ENCODE data around the gene PLAC1. TPM values are rescaled to one million over a fixed set of nuclear protein-coding genes. Genes with fewer than 3 reads are reported as not detected.

The PLAC1 gene
- total RNA-seq, 2 experiments from 2014 or later = not detected

DNA sequence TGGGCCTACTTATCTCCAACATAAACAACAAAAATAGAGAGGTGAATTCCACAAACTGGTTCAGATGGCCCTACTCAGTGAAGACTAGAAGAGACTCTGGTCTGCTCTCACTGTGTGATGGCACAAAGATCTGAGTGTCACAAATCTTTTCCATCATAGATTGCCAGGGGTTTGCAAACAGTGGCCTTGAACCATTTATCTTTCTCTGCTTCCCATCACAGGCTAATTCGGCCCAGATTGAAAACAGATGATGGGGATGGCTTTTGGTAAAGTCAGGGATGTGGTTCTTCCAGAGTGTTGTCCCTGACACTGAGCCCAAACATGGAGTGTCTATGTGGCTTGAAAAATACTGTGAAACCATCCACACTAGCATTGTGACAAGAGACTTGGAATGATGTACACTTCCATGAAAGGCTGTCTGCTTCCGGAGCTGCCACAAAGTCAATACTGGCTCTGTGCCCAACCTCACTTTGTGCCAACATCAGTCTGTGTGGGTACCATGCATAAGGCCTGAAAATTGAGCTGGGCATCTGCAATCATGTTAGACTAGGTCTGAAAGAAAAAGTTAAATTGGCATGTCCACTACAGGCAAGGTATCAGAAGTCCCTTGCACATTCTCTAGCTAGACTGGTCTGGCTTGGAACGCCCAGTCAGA is 25.2 kb upstream of the PLAC1 start:
- POLR2A ChIA-PET = no interaction called here
- no peaks in the 10 kb centered on the region for H3K9me3 Mint-ChIP-seq (ENCODE audit: insufficient read depth)
- H3K27ac Mint-ChIP-seq = no peak overlapping the region
- no peaks in the 10 kb centered on the region for H3K4me1 Mint-ChIP-seq (ENCODE audit: low read depth)
- no peak overlapping the region for H3K4me3 Mint-ChIP-seq
- H3K36me3 Mint-ChIP-seq (ENCODE audit: low read depth) = no peaks in the 10 kb centered on the region
- DNase-seq (no peak), ATAC-seq (no peak)
- CTCF ChIA-PET = no interaction called here
- H3K27me3 Mint-ChIP-seq (ENCODE audit: low read depth) = no peaks in the 10 kb centered on the region

DNA sequence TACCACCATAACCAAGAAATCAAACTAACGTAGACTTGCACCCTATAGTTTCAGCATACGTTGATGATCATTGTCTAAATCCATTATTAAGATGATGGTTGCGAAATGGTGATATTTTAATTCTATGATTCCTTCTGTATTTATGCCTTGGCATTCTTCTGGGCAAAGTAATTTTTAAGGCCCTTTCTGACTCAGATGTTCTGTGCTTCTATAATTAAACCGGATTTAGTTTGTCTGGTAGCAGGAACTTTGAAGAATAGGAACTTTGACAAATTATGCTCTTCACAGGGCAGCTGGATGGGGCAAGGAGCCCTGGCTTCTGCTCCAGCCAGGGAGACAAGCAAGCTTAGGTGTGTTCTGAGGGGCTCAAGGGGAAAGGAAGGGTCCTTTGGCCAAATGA is 23.8 kb upstream of the PLAC1 start:
- CTCF ChIA-PET = no interaction called here
- no peaks in the 10 kb centered on the region for H3K9me3 Mint-ChIP-seq (ENCODE audit: insufficient read depth)
- H3K4me3 Mint-ChIP-seq = no peak overlapping the region
- H3K27me3 Mint-ChIP-seq (ENCODE audit: low read depth) = no peaks in the 10 kb centered on the region
- POLR2A ChIA-PET = no interaction called here
- no peak for ATAC-seq
- no peaks in the 10 kb centered on the region for H3K36me3 Mint-ChIP-seq (ENCODE audit: low read depth)
- H3K4me1 Mint-ChIP-seq (ENCODE audit: low read depth) = no peaks in the 10 kb centered on the region
- no peak overlapping the region for H3K27ac Mint-ChIP-seq
- DNase-seq = no peak

DNA sequence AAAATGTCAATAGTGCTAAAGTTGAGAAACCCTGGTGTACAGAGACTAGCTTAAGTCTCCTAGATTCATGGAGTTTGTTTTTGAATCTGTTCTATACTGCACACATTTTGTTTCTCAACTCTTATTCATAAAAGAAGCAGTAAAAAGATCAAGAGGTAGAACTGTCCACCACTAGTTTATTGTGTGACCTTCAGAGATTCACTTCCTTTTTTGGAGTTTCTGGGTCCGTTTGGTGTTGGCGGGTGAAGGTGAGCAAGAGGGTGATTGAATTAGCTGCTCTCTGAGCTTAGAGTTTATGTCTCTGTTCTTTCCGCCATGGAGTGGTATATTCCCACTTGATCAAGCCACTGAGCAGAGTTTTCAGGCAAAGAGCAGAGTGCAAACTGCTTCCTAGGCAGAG is 21.4 kb upstream of the PLAC1 start:
- CTCF ChIA-PET = no interaction called here
- Mint-ChIP-seq H3K9me3 (ENCODE audit: insufficient read depth) (no peaks in the 10 kb centered on the region), H3K36me3 (ENCODE audit: low read depth) (no peaks in the 10 kb centered on the region), H3K27me3 (ENCODE audit: low read depth) (no peaks in the 10 kb centered on the region), H3K4me3 (no peak overlapping the region), H3K27ac (no peak overlapping the region), H3K4me1 (ENCODE audit: low read depth) (no peaks in the 10 kb centered on the region)
- no peak for ATAC-seq
- POLR2A ChIA-PET = no interaction called here
- DNase-seq = no peak

DNA sequence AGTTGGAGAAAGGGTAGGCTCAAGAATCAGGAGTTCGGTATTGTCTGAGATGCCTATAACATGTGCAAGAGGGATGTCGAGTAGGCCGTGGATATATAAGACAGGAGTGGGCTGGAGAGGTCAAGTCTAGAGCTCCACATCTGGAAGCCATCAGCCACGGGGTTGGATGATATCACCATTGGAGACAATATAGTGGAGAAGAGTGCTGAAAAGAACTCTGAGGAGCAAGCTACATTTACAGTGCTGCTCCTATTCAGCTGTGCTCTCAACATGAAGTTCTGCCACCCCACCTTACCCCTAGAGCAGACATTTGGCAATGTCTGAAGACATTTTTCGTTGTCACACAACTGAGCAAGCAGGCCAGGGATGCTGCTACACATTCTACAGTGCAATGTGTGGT is 20.9 kb upstream of the PLAC1 start:
- Mint-ChIP-seq H3K4me1 (ENCODE audit: low read depth) (no peaks in the 10 kb centered on the region), H3K27me3 (ENCODE audit: low read depth) (no peaks in the 10 kb centered on the region), H3K9me3 (ENCODE audit: insufficient read depth) (no peaks in the 10 kb centered on the region), H3K4me3 (no peak overlapping the region), H3K36me3 (ENCODE audit: low read depth) (no peaks in the 10 kb centered on the region), H3K27ac (no peak overlapping the region)
- no peak for ATAC-seq
- CTCF ChIA-PET = no interaction called here
- POLR2A ChIA-PET = no interaction called here
- DNase-seq = no peak

DNA sequence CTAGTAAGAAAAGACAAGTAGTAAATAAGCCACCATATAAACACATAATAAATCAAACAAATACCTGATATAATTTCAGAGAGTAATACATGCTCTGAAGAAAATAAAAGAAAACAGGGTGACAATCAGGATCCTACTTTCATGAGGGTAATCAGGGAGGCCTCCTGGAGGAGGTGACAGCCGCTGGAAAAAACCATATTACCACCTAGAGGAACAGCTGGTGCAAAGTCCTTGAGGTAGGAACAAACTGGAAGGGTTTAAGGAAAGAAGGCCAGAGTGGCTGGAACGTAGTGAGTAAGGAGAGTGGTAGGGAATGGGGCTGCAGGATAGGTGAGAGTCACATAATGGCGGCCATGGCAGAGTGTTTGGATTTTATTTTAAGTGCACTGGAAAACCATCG is 19.1 kb upstream of the PLAC1 start:
- ChIA-PET CTCF (no interaction called here), POLR2A (no interaction called here)
- H3K36me3 Mint-ChIP-seq (ENCODE audit: low read depth) = no peaks in the 10 kb centered on the region
- H3K4me1 Mint-ChIP-seq (ENCODE audit: low read depth) = no peaks in the 10 kb centered on the region
- no peak for DNase-seq
- no peak for ATAC-seq
- no peak overlapping the region for H3K27ac Mint-ChIP-seq
- no peaks in the 10 kb centered on the region for H3K27me3 Mint-ChIP-seq (ENCODE audit: low read depth)
- no peak overlapping the region for H3K4me3 Mint-ChIP-seq
- H3K9me3 Mint-ChIP-seq (ENCODE audit: insufficient read depth) = no peaks in the 10 kb centered on the region

DNA sequence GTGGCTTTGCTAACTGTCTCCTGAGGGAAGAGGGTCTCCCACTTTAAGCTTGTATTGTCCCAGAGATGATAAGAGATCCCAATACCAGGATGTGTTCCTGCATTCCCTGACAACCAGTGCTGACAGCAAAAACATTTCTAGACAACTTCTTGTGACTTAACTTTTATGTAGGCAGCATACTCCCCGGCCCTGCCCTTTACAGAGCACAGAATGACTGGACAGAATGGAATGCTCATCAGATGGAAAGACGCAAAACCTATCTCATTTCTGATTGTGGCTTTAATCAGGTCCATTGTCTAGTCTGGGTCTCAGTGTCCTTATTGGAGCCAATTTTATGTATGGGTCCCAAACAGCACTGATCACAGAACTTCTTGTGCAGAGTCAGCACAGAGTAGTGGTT is 18.2 kb upstream of the PLAC1 start:
- no peaks in the 10 kb centered on the region for H3K9me3 Mint-ChIP-seq (ENCODE audit: insufficient read depth)
- ATAC-seq (no peak), DNase-seq (no peak)
- POLR2A ChIA-PET = no interaction called here
- no peaks in the 10 kb centered on the region for H3K27me3 Mint-ChIP-seq (ENCODE audit: low read depth)
- no peaks in the 10 kb centered on the region for H3K4me1 Mint-ChIP-seq (ENCODE audit: low read depth)
- no peak overlapping the region for H3K4me3 Mint-ChIP-seq
- no peak overlapping the region for H3K27ac Mint-ChIP-seq
- CTCF ChIA-PET = no interaction called here
- H3K36me3 Mint-ChIP-seq (ENCODE audit: low read depth) = no peaks in the 10 kb centered on the region

DNA sequence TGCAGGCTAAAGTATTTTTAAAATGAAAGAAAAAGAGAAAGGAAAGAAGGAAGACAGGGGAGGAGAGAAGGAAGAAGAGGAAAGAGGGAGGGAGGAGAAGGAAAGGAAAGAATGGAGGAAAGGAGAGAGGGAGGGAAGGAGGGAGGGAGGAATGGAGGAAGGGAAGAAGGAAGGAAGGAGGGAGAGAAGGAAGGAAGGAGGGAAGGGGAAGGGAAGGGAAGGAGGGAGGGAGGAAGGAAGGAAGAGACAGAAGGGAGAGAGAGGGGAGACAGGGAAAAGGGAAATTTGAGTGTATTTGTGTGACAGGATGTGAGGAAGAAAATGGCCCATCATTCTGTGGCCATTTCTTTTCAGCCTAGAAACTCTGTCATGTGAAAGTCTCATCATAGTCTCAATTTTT is 14.9 kb upstream of the PLAC1 start:
- Mint-ChIP-seq H3K27me3 (ENCODE audit: low read depth) (no peaks in the 10 kb centered on the region), H3K4me3 (no peak overlapping the region), H3K9me3 (ENCODE audit: insufficient read depth) (no peaks in the 10 kb centered on the region), H3K27ac (no peak overlapping the region), H3K36me3 (ENCODE audit: low read depth) (no peaks in the 10 kb centered on the region), H3K4me1 (ENCODE audit: low read depth) (no peaks in the 10 kb centered on the region)
- ATAC-seq = no peak
- CTCF ChIA-PET = no interaction called here
- POLR2A ChIA-PET = no interaction called here
- DNase-seq = no peak

DNA sequence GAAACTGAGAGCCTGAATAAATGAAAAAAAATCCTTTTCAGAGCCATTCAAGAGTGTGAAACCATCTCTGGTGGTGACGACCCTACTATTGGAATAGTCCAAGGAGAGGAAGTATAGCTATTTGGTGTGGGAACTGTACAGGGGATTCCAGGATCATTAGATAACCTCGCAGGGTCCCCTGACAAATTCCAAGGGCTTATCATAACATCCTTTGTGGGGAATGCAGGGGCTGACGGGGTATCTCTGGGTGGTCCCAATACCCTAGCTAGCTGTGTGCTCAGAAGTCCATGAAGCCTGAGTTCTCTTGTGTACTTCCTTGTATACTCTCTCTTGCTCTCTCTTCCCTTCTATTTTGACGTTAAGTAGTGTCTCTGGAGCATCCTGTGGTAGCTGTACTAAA is 13.8 kb upstream of the PLAC1 start:
- Mint-ChIP-seq H3K27ac (no peak overlapping the region), H3K9me3 (ENCODE audit: insufficient read depth) (no peaks in the 10 kb centered on the region), H3K27me3 (ENCODE audit: low read depth) (no peaks in the 10 kb centered on the region), H3K4me3 (no peak overlapping the region), H3K4me1 (ENCODE audit: low read depth) (no peaks in the 10 kb centered on the region), H3K36me3 (ENCODE audit: low read depth) (no peaks in the 10 kb centered on the region)
- ChIA-PET POLR2A (no interaction called here), CTCF (no interaction called here)
- DNase-seq (no peak), ATAC-seq (no peak)

DNA sequence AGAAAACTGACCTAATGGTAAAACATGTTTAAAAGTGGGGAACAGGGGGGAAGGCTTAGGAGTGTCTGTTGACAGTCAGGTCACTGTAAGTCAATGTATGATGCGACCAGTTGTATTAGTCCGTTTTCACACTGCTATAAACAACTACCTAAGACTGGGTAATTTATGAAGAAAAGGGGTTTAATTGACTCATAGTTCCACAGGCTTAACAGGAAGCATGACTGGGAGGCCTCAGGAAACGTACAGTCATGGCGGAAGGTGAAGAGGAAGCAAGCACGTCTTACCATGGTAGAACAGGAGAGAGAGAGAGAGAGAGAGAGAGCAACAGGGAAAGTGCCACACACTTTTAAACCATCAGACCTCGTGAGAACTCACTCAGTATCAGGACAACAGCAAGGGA is 13.0 kb upstream of the PLAC1 start:
- Mint-ChIP-seq H3K4me1 (ENCODE audit: low read depth) (no peaks in the 10 kb centered on the region), H3K9me3 (ENCODE audit: insufficient read depth) (no peaks in the 10 kb centered on the region), H3K27ac (no peak overlapping the region), H3K27me3 (ENCODE audit: low read depth) (no peaks in the 10 kb centered on the region), H3K4me3 (no peak overlapping the region), H3K36me3 (ENCODE audit: low read depth) (no peaks in the 10 kb centered on the region)
- DNase-seq (no peak), ATAC-seq (no peak)
- POLR2A ChIA-PET = no interaction called here
- CTCF ChIA-PET = no interaction called here

DNA sequence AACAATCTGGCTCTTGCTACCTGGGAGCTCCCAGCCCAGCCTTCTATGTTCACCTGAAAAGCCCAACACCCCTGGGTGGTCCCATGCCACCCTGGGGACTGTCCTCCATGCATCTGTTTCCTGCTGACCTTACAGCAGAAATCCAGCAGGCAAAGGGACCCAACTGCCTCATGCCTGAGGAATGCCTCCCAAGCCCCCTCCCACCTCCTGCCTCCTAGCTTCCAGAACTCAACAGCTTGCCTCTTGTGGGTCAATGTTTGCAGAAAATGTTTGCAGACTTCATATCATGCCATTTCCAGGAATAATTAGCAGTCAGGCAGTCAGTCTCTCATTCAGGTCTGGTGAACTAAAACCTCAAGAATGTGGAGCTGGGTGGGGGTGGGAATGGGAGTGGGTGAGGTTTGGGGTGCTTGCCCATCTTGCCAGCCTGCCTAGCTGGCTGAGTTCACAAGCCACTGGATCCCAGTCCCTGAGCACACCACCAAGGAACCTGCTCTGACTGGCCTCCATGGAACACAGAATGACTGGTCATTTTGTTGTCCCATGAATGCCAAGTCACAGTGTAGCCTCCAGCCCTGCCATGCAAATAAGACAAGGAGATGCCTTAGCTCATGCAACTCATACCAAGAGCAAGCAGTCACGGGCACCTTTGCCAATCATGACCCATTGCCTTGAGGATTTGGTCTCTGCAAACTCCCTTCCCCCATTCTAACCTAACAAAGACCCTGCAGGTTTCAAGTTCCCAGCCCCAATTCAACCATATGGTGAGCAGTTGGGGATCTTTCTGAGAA is 12.1 kb upstream of the PLAC1 start:
- POLR2A ChIA-PET = no interaction called here
- DNase-seq = no peak
- no peak overlapping the region for H3K4me3 Mint-ChIP-seq
- H3K9me3 Mint-ChIP-seq (ENCODE audit: insufficient read depth) = no peaks in the 10 kb centered on the region
- no peaks in the 10 kb centered on the region for H3K36me3 Mint-ChIP-seq (ENCODE audit: low read depth)
- no peak overlapping the region for H3K27ac Mint-ChIP-seq
- H3K27me3 Mint-ChIP-seq (ENCODE audit: low read depth) = no peaks in the 10 kb centered on the region
- no peak for ATAC-seq
- no peaks in the 10 kb centered on the region for H3K4me1 Mint-ChIP-seq (ENCODE audit: low read depth)
- CTCF ChIA-PET = no interaction called here

DNA sequence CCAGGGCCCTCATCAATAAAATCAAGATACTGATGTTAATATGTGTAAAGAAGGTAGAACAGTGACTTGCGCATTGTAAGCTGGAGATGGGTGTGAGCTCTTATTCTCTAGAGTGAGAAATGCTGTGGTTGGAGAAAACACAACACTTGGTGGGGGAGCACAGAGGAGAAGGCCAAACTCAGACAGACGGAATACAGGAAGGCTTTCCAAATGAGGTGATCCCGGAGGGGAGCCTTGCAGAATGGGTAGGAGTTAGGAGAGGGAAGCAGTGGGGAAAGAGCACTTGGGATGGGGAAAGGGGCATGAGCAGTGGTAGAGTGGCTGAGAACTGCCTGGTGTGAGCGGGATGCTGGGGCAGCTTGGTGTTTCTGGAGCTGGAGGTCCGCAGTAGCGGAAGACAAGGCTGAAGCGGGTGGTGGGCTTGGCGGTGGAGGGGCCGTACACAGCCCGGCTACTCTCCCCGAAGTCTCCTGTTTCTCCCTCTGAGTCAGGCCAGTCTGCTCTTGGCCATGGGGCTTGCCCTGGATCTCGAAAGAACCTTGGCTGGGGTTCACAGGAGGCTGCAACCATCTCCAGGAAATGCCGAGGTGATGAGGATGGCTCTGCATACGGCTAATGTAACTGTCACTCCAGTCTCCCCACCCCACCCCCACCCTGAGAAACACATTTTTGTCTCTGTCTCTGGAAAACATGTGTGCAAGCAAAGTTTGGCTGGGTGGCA is 11.3 kb upstream of the PLAC1 start:
- H3K36me3 Mint-ChIP-seq (ENCODE audit: low read depth) = no peaks in the 10 kb centered on the region
- no peak overlapping the region for H3K4me3 Mint-ChIP-seq
- ATAC-seq (no peak), DNase-seq (no peak)
- POLR2A ChIA-PET = no interaction called here
- no peaks in the 10 kb centered on the region for H3K4me1 Mint-ChIP-seq (ENCODE audit: low read depth)
- no peaks in the 10 kb centered on the region for H3K9me3 Mint-ChIP-seq (ENCODE audit: insufficient read depth)
- CTCF ChIA-PET = no interaction called here
- no peak overlapping the region for H3K27ac Mint-ChIP-seq
- H3K27me3 Mint-ChIP-seq (ENCODE audit: low read depth) = peaks cover 2% of the 10 kb centered on the region

DNA sequence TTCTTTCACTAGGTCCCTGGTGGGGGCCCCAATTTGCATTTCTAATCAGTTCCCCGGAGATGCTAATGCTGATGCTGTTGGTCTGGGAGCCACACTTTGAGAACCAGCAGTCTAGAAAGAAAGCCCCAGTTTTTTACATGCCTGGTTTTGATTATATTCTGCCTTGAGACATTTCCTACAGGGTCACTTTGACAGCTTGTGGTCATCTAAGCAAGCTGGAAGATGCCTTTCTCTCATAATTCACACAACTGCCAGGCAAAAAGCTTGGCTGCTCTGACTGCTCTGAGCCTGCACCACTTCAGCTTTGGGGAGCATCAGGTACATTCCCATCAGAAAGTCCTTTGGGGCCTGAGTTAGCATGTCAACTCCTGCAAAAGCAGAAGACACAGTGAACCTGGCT is 5.9 kb upstream of the PLAC1 start:
- DNase-seq (no peak), ATAC-seq (no peak)
- Mint-ChIP-seq H3K27ac (no peak overlapping the region), H3K4me3 (no peak overlapping the region), H3K36me3 (ENCODE audit: low read depth) (no peaks in the 10 kb centered on the region), H3K4me1 (ENCODE audit: low read depth) (no peaks in the 10 kb centered on the region), H3K9me3 (ENCODE audit: insufficient read depth) (no peaks in the 10 kb centered on the region), H3K27me3 (ENCODE audit: low read depth) (peaks cover 5% of the 10 kb centered on the region)
- CTCF ChIA-PET = no interaction called here
- POLR2A ChIA-PET = no interaction called here
